H1 (cell line): ENCODE data around the gene OTOP1. TPM values are rescaled to one million over a fixed set of nuclear protein-coding genes. Genes with fewer than 3 reads are reported as not detected.

ENCODE experiments used
- CTCF ChIA-PET: fragments of 300-600 bp; sonication (Branson Sonifier 250); formaldehyde crosslinking; loops from one replicate; lab custom pipeline; 2021; ENCODE audit not compliant: partially characterized antibody; lab: Charles Lee
- POLR2A ChIA-PET: fragments of 300-600 bp; sonication (Branson Sonifier 250); formaldehyde crosslinking; loops from one replicate; lab custom pipeline; 2021; ENCODE audit warnings: inconsistent platforms; ENCODE audit not compliant: partially characterized antibody; lab: Charles Lee
- DNase-seq, 2 experiments: peaks; one replicate each; pipeline versions ENCODE4 v3.0.0 to v3.0.0-alpha.2; 2010 to 2022; ENCODE audit warnings: low spot score in 2 of 2, low read depth in 1 of 2, mixed read lengths in 1 of 2
- FAIRE-seq: peaks from 2 replicates; lab custom pipeline; 2011; peaks lifted over from hg19 to GRCh38; lab: Jason Lieb, UNC
- H2AFZ ChIP-seq: 2 replicates; pipeline ENCODE4 v1.8.1; 2012; ENCODE audit warnings: low read length, inconsistent platforms
- H2AK5ac ChIP-seq: 2 replicates; pipeline ENCODE4 v1.6.1; 2013; ENCODE audit warnings: low read depth, low read length
- H2BK120ac ChIP-seq: replicated peaks from 2 replicates; pipeline ENCODE3; 2013; ENCODE audit warnings: low read depth, low read length, inconsistent platforms
- H2BK12ac ChIP-seq: 2 replicates; pipeline ENCODE4 v1.6.1; 2013; ENCODE audit warnings: low read depth, low read length
- H2BK15ac ChIP-seq: 2 replicates; pipeline ENCODE4 v1.6.1; 2013; ENCODE audit warnings: low read length
- H2BK20ac ChIP-seq: 2 replicates; pipeline ENCODE4 v1.6.1; 2013; ENCODE audit warnings: low read length
- H2BK5ac ChIP-seq: 2 replicates; pipeline ENCODE4 v1.6.1; 2013; ENCODE audit warnings: low read depth, low read length
- H3K14ac ChIP-seq: 2 replicates; pipeline ENCODE4 v1.6.1; 2013; ENCODE audit warnings: inconsistent platforms; ENCODE audit not compliant: insufficient read length
- H3K18ac ChIP-seq: 2 replicates; pipeline ENCODE4 v1.6.1; 2013; ENCODE audit warnings: low read length; ENCODE audit errors: extremely low read depth
- H3K23ac ChIP-seq: 2 replicates; pipeline ENCODE4 v1.6.1; 2013; ENCODE audit warnings: inconsistent platforms; ENCODE audit not compliant: insufficient read length
- H3K23me2 ChIP-seq: 2 replicates; pipeline ENCODE4 v1.6.1; 2013; ENCODE audit warnings: low read depth, low read length
- H3K27ac ChIP-seq: 2 replicates; pipeline ENCODE4 v1.6.1; 2011; ENCODE audit warnings: low read depth, low read length, inconsistent platforms
- H3K27me3 ChIP-seq, 4 experiments: replicated peaks in 1 of 4; 1 replicate in 1 of 4; 2 replicates in 3 of 4; pipeline versions ENCODE4 v1.6.1 to v1.8.1; 2011 to 2013; ENCODE audit warnings: low read length in 3 of 4, mild to moderate bottlenecking in 3 of 4, inconsistent platforms in 2 of 4, mixed read lengths in 2 of 4, moderate library complexity in 1 of 4; ENCODE audit not compliant: control insufficient read depth in 3 of 4, insufficient read depth in 3 of 4; ENCODE audit errors: extremely low read depth in 1 of 4
- H3K36me3 ChIP-seq, 4 experiments: 2 replicates each; pipeline versions ENCODE4 v1.6.1 to v1.8.1; 2011 to 2013; ENCODE audit warnings: mild to moderate bottlenecking in 4 of 4, low read length in 3 of 4, moderate library complexity in 2 of 4, control low read depth in 1 of 4, inconsistent platforms in 1 of 4; ENCODE audit not compliant: insufficient read depth in 4 of 4, control insufficient read depth in 2 of 4
- H3K4ac ChIP-seq: replicated peaks from 2 replicates; pipeline ENCODE3; 2013; ENCODE audit warnings: low read length, low read depth, mixed read lengths, inconsistent platforms; ENCODE audit not compliant: insufficient read length
- H3K4me1 ChIP-seq, 4 experiments: replicated peaks in 1 of 4; 1 replicate in 1 of 4; 2 replicates in 3 of 4; pipeline versions ENCODE4 v1.6.1 to v1.8.1; 2011 to 2013; ENCODE audit warnings: low read length in 3 of 4, inconsistent platforms in 2 of 4, mixed read lengths in 1 of 4; ENCODE audit not compliant: insufficient read depth in 4 of 4, control insufficient read depth in 3 of 4
- H3K4me2 ChIP-seq, 2 experiments: 2 replicates each; pipeline versions ENCODE4 v1.6.1 to v1.8.1; 2011 to 2013; ENCODE audit warnings: low read depth in 2 of 2, low read length in 2 of 2, control low read depth in 1 of 2, inconsistent platforms in 1 of 2, mild to moderate bottlenecking in 1 of 2; ENCODE audit not compliant: insufficient read depth in 1 of 2
- H3K4me3 ChIP-seq, 4 experiments: fragments of 200-600, 300-600 bp in 1 of 4; sonication (generic), shearing (Covaris generic), sonication (Bioruptor Twin) in 1 of 4; 2 replicates each; pipeline versions ENCODE4 v1.5.1 to v1.8.1; 2011 to 2016; ENCODE audit warnings: low read length in 4 of 4, low read depth in 3 of 4, control low read depth in 2 of 4, inconsistent platforms in 2 of 4, mild to moderate bottlenecking in 2 of 4, mixed read lengths in 1 of 4, moderate library complexity in 1 of 4; ENCODE audit not compliant: insufficient read depth in 2 of 4; ENCODE audit errors: extremely low read depth in 1 of 4
- H3K56ac ChIP-seq: replicated peaks from 2 replicates; pipeline ENCODE3; 2013; ENCODE audit warnings: low read depth, mild to moderate bottlenecking, mixed read lengths, low read length, inconsistent platforms; ENCODE audit not compliant: insufficient read length
- H3K79me1 ChIP-seq: 2 replicates; pipeline ENCODE4 v1.6.1; 2013; ENCODE audit warnings: low read depth, low read length, control low read depth
- H3K79me2 ChIP-seq, 2 experiments: 2 replicates each; pipeline versions ENCODE4 v1.6.1 to v1.8.1; 2012 to 2013; ENCODE audit warnings: low read length in 2 of 2, mild to moderate bottlenecking in 2 of 2, inconsistent platforms in 1 of 2; ENCODE audit not compliant: insufficient read depth in 2 of 2, control insufficient read depth in 1 of 2
- H3K9ac ChIP-seq, 4 experiments: replicated peaks in 1 of 4; 1 replicate in 1 of 4; 2 replicates in 3 of 4; pipeline versions ENCODE4 v1.6.1 to v1.8.1; 2011 to 2013; ENCODE audit warnings: low read depth in 3 of 4, low read length in 3 of 4, control low read depth in 2 of 4, mild to moderate bottlenecking in 2 of 4, moderate library complexity in 2 of 4, inconsistent platforms in 1 of 4; ENCODE audit errors: extremely low read depth in 1 of 4
- H3K9me3 ChIP-seq, 2 experiments: 2 replicates each; pipeline versions ENCODE4 v1.6.1 to v1.8.1; 2012 to 2013; ENCODE audit warnings: mild to moderate bottlenecking in 2 of 2, moderate library complexity in 2 of 2, control low read depth in 1 of 2, inconsistent platforms in 1 of 2, low read depth in 1 of 2, low read length in 1 of 2, mixed read lengths in 1 of 2; ENCODE audit not compliant: insufficient read depth in 2 of 2
- H4K20me1 ChIP-seq, 2 experiments: replicated peaks in 1 of 2; 2 replicates each; pipeline versions ENCODE3 to v1.8.1; 2011 to 2013; ENCODE audit warnings: inconsistent platforms in 2 of 2, low read length in 2 of 2, mild to moderate bottlenecking in 1 of 2; ENCODE audit not compliant: insufficient read depth in 2 of 2, control insufficient read depth in 1 of 2
- H4K5ac ChIP-seq: 2 replicates; pipeline ENCODE4 v1.6.1; 2013; ENCODE audit warnings: low read length, low read depth, mixed read lengths, inconsistent platforms; ENCODE audit not compliant: insufficient read length
- H4K8ac ChIP-seq: 2 replicates; pipeline ENCODE4 v1.8.0; 2013; ENCODE audit warnings: mild to moderate bottlenecking, moderate library complexity, low read length, inconsistent platforms; ENCODE audit not compliant: insufficient read depth; ENCODE audit errors: extremely low read depth
- H4K91ac ChIP-seq: replicated peaks from 2 replicates; pipeline ENCODE3; 2013; ENCODE audit warnings: low read length, mixed read lengths, inconsistent platforms; ENCODE audit not compliant: insufficient read length
- BACH1 ChIP-seq: IDR thresholded peaks from 2 replicates; pipeline ENCODE4 v1.6.1; 2012; ENCODE audit warnings: low read length, improper control_type of control experiment
- BRCA1 ChIP-seq: IDR thresholded peaks from 2 replicates; pipeline ENCODE4 v1.6.1; 2012; ENCODE audit warnings: low read depth, low read length, improper control_type of control experiment
- HDAC2 ChIP-seq, 2 experiments: fragments of 300-600 bp in 1 of 2; sonication (generic) in 1 of 2; IDR thresholded peaks; 2 replicates each; pipeline ENCODE4 v1.6.1; 2011 to 2012; ENCODE audit warnings: low read depth in 2 of 2, low read length in 2 of 2, mild to moderate bottlenecking in 2 of 2, moderate library complexity in 2 of 2, borderline replicate concordance in 1 of 2, inconsistent platforms in 1 of 2
- HDAC6 ChIP-seq: IDR thresholded peaks from one replicate; pipeline ENCODE4 v1.7.1; 2012; ENCODE audit warnings: low read depth, mild to moderate bottlenecking, inconsistent platforms, low read length, moderate library complexity
- RFX5 ChIP-seq: IDR thresholded peaks from 2 replicates; pipeline ENCODE4 v1.6.1; 2011; ENCODE audit warnings: low read depth, low read length, improper control_type of control experiment, borderline replicate concordance
- SIRT6 ChIP-seq: IDR thresholded peaks from one replicate; pipeline ENCODE4 v1.7.1; 2012; ENCODE audit warnings: low read length, inconsistent platforms
- SRF ChIP-seq: IDR thresholded peaks from 2 replicates; pipeline ENCODE4 v1.6.1; 2011; ENCODE audit warnings: mild to moderate bottlenecking, low read depth, low read length, moderate library complexity
- SUZ12 ChIP-seq: fragments of 200-600 bp; sonication (generic); IDR thresholded peaks from 2 replicates; pipeline ENCODE4 v1.6.1; 2012; ENCODE audit warnings: mild to moderate bottlenecking, inconsistent platforms, low read length, moderate library complexity, mixed read lengths
- ZNF274 ChIP-seq: IDR thresholded peaks from 2 replicates; pipeline ENCODE4 v1.7.0; 2012; ENCODE audit warnings: low read length, borderline replicate concordance; ENCODE audit errors: extremely low read depth
- WGBS, 2 experiments: shearing (Covaris generic) in 1 of 2; methylation state at CpG; one replicate each; pipeline versions ENCODE4 v1.1.6 to v1.1.7; 2013 to 2015; ENCODE audit warnings: low lambda C conversion rate in 2 of 2, mixed read lengths in 2 of 2, inconsistent platforms in 1 of 2, low coverage in 1 of 2, missing lambda C conversion rate in 1 of 2; ENCODE audit not compliant: insufficient replicate concordance in 2 of 2, insufficient coverage in 1 of 2, insufficient read length in 1 of 2; ENCODE audit errors: extremely low coverage in 1 of 2, missing lambda C conversion rate in 1 of 2; 5-methylcytosine and 5-hydroxymethylcytosine counted together
- polyA plus RNA-seq, 7 experiments: library from polyadenylated mRNA; depleted of rRNA in 3 of 7; stranded (reverse) in 5 of 7; unstranded in 2 of 7; fragments of >200 nt in 5 of 7; fragments of 200-250 nt in 2 of 7; gene quantifications; 1 replicate in 5 of 7; 2 replicates in 1 of 7; 4 replicates in 1 of 7; pipeline versions ENCODE4 v1.2.1 to v1.2.3, GENCODE V29; 2011 to 2013; ENCODE audit warnings: missing spikeins in 2 of 7, mixed read lengths in 2 of 7
- total RNA-seq: library from RNA; stranded (reverse); fragmentation: NEBNext Ultra II Directional; extraction: Animal tissue kit (Norgen Biotek cat#: 25700); gene quantifications from 2 replicates; pipeline ENCODE4 v1.2.1, GENCODE V29; 2021
- TF ChIP-seq, protein P1 (sequence below): IDR thresholded peaks from 2 replicates; pipeline ENCODE4 v1.6.1; 2012; ENCODE audit warnings: low read length, inconsistent platforms

Gene OTOP1
- total and polyA plus RNA-seq, 2 of the 8 experiments (the other 6 are each of a cell fraction or from before 2014, with no cell fraction given): not detected

DNA sequence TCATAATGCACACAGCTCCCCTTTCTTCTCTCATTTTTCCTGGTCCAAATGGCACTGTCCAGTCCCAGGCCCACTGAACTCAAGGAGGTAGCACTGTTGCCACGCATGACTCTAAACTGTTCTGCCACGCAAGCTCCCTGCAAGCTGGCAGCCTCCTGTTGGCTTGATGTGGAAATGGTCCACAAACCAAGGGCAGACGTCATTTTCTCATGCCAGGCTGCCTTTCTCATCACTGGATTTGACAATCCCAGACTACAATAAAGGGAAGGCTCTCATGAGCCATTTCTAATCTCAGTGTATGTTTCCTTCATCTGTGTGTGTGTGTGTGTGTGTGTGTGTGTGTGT is 22.4 kb downstream of the OTOP1 start:
- 96% methylated on average over 3 of the region's 3 CpGs; no CpG with 5 or more reads in 1 of the 2 experiments for WGBS, 2 experiments
- Histone ChIP-seq H3K27me3 (no peaks in the 10 kb centered on the region; a peak in 3 of 7 replicates), H3K18ac (no peak overlapping the region), H3K9ac (no peak overlapping the region), H3K23ac (no peak overlapping the region), H4K8ac (no peak overlapping the region), H3K4ac (no peak overlapping the region), H3K4me2 (no peak overlapping the region), H2BK20ac (no peak overlapping the region), H3K56ac (no peak overlapping the region), H3K9me3 (no peaks in the 10 kb centered on the region), H3K14ac (no peak overlapping the region), H2BK120ac (no peak overlapping the region), H3K4me3 (no peak overlapping the region), H2AK5ac (no peak overlapping the region), H2AFZ (no peak overlapping the region; the same call in 1 of the 2 replicates), H2BK12ac (no peak overlapping the region), H3K79me1 (no peaks in the 10 kb centered on the region), H3K4me1 (peaks cover 0 to 2% (median 0%) of the 10 kb centered on the region in 4 experiments; a peak in 1 of 7 replicates), H4K20me1 (no peaks in the 10 kb centered on the region), H3K27ac (no peak overlapping the region), H3K79me2 (no peaks in the 10 kb centered on the region), H2BK15ac (no peak overlapping the region), H3K36me3 (no peaks in the 10 kb centered on the region), H3K23me2 (no peaks in the 10 kb centered on the region), H4K91ac (no peak overlapping the region), H2BK5ac (no peak overlapping the region), H4K5ac (no peak overlapping the region)
- DNase-seq (no peak), FAIRE-seq (no peak)
- TF ChIP-seq BACH1 (no peak), HDAC2 (IDR thresholded peaks at IDR 0.05; ENCODE audit: borderline replicate concordance in 1 of 2, low read depth in 2 of 2, low read length in 2 of 2) (no peak), ZNF274 (no peak), SRF (no peak), HDAC6 (no peak), SUZ12 (no peak), BRCA1 (no peak), RFX5 (no peak), SIRT6 (no peak)
- TF ChIP-seq, protein P1, sequence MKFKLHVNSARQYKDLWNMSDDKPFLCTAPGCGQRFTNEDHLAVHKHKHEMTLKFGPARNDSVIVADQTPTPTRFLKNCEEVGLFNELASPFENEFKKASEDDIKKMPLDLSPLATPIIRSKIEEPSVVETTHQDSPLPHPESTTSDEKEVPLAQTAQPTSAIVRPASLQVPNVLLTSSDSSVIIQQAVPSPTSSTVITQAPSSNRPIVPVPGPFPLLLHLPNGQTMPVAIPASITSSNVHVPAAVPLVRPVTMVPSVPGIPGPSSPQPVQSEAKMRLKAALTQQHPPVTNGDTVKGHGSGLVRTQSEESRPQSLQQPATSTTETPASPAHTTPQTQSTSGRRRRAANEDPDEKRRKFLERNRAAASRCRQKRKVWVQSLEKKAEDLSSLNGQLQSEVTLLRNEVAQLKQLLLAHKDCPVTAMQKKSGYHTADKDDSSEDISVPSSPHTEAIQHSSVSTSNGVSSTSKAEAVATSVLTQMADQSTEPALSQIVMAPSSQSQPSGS: no peak
- ChIA-PET POLR2A (no interaction called here), CTCF (interaction anchor here (0.7 to 4.0 kb wide), 2 partner anchors 21 to 444 kb away, joined by 3 to 13 read pairs; no protein-coding TSS in a partner anchor)
